SK-N-MC (cell line): ENCODE results near the gene ECE1.

Experiments used
- EZH2 ChIP-seq: fragments of 200-600 bp; sonication (generic); IDR thresholded peaks from one replicate; pipeline ENCODE4 v1.6.1; 2017; ENCODE audit warnings: antibody characterized with exemption
- FOXP2 ChIP-seq: optimal IDR thresholded peaks from 2 replicates; pipeline ENCODE3; 2011; ENCODE audit warnings: mild to moderate bottlenecking, moderate library complexity; ENCODE audit not compliant: insufficient read depth; ENCODE audit errors: extremely low read length, control extremely low read depth
- POLR2AphosphoS5 ChIP-seq: IDR thresholded peaks from 2 replicates; pipeline ENCODE4 v1.6.1; 2012; ENCODE audit warnings: mild to moderate bottlenecking, low read depth, low read length, borderline replicate concordance

DNA sequence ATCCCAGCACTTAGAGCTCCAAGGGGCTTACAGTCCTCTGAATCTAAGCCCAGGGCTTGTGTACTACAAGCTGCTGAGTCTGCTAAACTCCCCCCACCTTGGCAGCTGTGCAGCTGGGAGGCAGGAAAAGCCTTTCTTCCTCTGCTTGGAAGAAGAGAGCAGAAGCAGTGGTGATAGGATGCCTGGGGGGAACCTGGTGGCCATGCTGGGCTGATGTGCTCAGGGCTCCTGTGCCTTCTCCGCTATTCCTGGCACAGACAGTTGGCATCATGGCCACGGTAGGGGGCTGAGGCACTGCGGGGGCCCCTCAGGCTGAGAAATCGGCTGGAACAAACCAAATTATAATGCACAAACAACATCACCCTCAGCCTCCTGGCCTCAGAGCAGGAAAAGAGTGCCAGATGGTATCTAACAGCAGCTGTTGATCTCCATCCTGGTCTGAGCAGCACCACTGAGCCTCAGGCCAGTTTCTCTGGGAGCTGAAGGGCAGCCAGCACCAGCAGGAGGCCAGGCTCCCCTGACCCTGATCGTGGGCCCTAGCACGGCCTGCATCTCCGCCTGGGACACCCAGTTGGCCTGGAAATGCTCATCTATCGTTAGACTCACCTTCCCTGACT, 35.8 kb downstream of the ECE1 start:
- TF ChIP-seq FOXP2 (peak; percentile 93), EZH2 (no peak), POLR2AphosphoS5 (no peak)
